ENCODE data around the gene GRM4. TPM values are rescaled to one million over a fixed set of nuclear protein-coding genes. Genes with fewer than 3 reads are reported as not detected.

Gene GRM4
- total RNA-seq, 1 experiment from 2014 or later = not detected

DNA sequence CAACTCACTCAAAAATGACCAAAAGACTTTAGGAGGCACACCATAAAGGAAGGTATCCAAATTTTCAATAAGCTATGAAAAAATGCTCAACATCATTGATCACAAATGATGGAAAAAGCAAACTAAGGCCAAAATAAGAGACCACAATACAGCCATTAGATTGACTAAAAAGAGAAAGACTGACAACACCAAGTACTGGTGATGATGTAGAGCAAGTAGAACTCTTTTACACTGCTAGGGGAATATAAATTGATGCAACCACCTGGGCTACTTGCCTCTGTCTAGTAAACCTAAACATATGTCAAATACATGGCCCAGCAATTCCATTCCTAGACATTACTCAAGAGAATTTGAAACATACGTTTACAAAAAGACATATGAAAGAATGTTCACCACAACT lies 148.6 kb downstream of the GRM4 start:
- Histone ChIP-seq H3K9me3 (ENCODE audit: low read length) (no peaks in the 10 kb centered on the region), H3K9me2 (replicated peaks; ENCODE audit: low read length) (no peaks in the 10 kb centered on the region), H3K27ac (ENCODE audit: low read length) (no peak overlapping the region), H3K4me2 (ENCODE audit: low read length) (no peak overlapping the region), H3F3A (ENCODE audit: low read length, unreplicated experiment) (no peaks in the 10 kb centered on the region), H3K9ac (ENCODE audit: low read length) (no peak overlapping the region), H3K79me2 (ENCODE audit: low read length) (no peaks in the 10 kb centered on the region), H4K20me1 (ENCODE audit: low read length) (no peaks in the 10 kb centered on the region), H3K36me3 (ENCODE audit: low read depth, low read length) (no peaks in the 10 kb centered on the region), H3K4me1 (ENCODE audit: insufficient read depth, low read length) (no peaks in the 10 kb centered on the region), H2AFZ (ENCODE audit: low read length) (no peak overlapping the region), H3K27me3 (ENCODE audit: low read length) (peaks cover 80% of the 10 kb centered on the region), H3K4me3 (ENCODE audit: low read length) (no peak overlapping the region)
- CTCF ChIA-PET = no interaction called here
- ATAC-seq (no peak), DNase-seq (no peak)
- TF ChIP-seq EZH2phosphoT487 (IDR thresholded peaks at IDR 0.05; ENCODE audit: borderline replicate concordance, low read length) (no peak), CTCF (conservative IDR thresholded peaks at IDR 0.05; ENCODE audit: low read depth, low read length) (no peak), EZH2 (IDR thresholded peaks at IDR 0.05; ENCODE audit: low read length, unreplicated experiment) (no peak)
- BruUV-seq (replicated peaks) = no TSS peak
- intact Hi-C loops (cut with micrococcal nuclease) = no loop called here
- POLR2A ChIA-PET (ENCODE audit: unreplicated experiment) = no interaction called here

DNA sequence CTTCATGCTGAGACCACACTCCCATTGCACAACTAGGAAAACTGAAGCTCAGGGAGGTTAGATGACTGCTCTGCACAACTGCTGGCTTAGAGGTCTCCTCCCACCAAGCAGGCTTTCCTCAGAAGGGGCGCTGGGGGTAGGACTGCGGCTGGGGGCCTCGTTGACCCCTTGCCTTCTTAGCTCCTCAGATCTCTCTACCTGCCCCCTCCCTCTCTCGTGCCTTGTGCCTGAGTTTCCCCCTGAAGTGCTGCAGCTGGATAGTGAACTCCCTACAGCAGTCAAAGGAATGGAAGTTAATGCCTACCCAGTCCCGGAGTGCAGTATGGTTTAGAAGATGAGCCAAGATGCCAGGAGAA lies 149.8 kb downstream of the GRM4 start:
- Histone ChIP-seq H3K27me3 (ENCODE audit: low read length) (peaks cover 74% of the 10 kb centered on the region), H3F3A (ENCODE audit: low read length, unreplicated experiment) (no peaks in the 10 kb centered on the region), H3K9me2 (replicated peaks; ENCODE audit: low read length) (no peaks in the 10 kb centered on the region), H3K9ac (ENCODE audit: low read length) (no peak overlapping the region), H3K9me3 (ENCODE audit: low read length) (no peaks in the 10 kb centered on the region), H3K36me3 (ENCODE audit: low read depth, low read length) (no peaks in the 10 kb centered on the region), H3K4me2 (ENCODE audit: low read length) (no peak overlapping the region), H3K27ac (ENCODE audit: low read length) (no peak overlapping the region), H3K4me1 (ENCODE audit: insufficient read depth, low read length) (no peaks in the 10 kb centered on the region), H4K20me1 (ENCODE audit: low read length) (no peaks in the 10 kb centered on the region), H3K79me2 (ENCODE audit: low read length) (no peaks in the 10 kb centered on the region), H3K4me3 (ENCODE audit: low read length) (no peak overlapping the region), H2AFZ (ENCODE audit: low read length) (no peak overlapping the region)
- no peak for TF ChIP-seq EZH2phosphoT487 (IDR thresholded peaks at IDR 0.05; ENCODE audit: borderline replicate concordance, low read length)
- no peak for TF ChIP-seq EZH2 (IDR thresholded peaks at IDR 0.05; ENCODE audit: low read length, unreplicated experiment)
- TF ChIP-seq CTCF (conservative IDR thresholded peaks at IDR 0.05; ENCODE audit: low read depth, low read length) = no peak
- no TSS peak for BruUV-seq (replicated peaks)
- ATAC-seq = no peak
- no peak for DNase-seq
- intact Hi-C loops (cut with micrococcal nuclease) = no loop called here
- ChIA-PET CTCF (no interaction called here), POLR2A (ENCODE audit: unreplicated experiment) (no interaction called here)

DNA sequence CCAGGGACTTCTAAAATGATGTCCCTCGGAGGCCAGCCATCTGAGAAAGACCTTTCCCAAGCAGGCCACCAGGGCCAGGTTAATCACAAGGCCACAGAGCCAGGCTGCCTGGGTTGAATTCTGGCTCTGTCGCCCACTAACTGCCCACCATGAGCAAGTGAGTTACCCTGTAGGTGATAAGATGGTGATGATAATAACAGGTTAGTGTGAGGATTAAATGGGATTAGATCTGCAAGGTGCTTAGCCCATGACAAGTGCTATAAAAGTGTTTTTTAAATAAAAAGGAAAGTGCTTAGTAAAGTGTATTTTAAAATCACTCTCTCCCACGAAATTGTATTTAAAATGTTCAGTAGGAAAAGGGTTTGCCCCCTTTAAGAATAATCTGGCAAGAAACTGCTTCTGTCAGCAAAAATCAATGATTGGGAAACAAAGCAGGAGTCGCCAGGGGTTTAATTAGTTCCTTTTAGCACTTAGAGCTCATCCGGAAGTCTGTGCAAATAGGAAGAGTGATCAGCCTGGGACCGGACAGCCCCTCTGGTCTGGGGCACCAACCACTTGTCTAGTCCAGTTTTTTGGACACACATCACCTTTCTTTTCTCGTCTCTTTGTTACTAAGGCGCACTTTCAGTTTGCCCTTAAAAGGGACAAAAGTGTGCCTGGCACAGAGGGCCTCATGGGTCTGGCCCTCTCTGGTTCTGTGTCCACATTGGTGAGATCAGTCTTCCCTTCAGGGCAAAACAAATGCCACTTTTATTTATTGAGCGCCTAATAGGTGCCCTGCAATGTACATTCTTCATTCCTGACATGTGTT lies 150.4 kb downstream of the GRM4 start:
- intact Hi-C loops (cut with micrococcal nuclease) = no loop called here

More for the DNA sequence above, 150.4 kb downstream of the GRM4 start:
- Histone ChIP-seq H2AFZ (ENCODE audit: low read length) (no peak overlapping the region), H3K27ac (ENCODE audit: low read length) (no peak overlapping the region), H3K9ac (ENCODE audit: low read length) (no peak overlapping the region), H3K36me3 (ENCODE audit: low read depth, low read length) (no peaks in the 10 kb centered on the region), H4K20me1 (ENCODE audit: low read length) (no peaks in the 10 kb centered on the region), H3K4me2 (ENCODE audit: low read length) (no peak overlapping the region), H3K27me3 (ENCODE audit: low read length) (peaks cover 70% of the 10 kb centered on the region), H3K9me3 (ENCODE audit: low read length) (no peaks in the 10 kb centered on the region), H3K4me1 (ENCODE audit: insufficient read depth, low read length) (no peaks in the 10 kb centered on the region), H3K79me2 (ENCODE audit: low read length) (no peaks in the 10 kb centered on the region), H3F3A (ENCODE audit: low read length, unreplicated experiment) (no peaks in the 10 kb centered on the region), H3K9me2 (replicated peaks; ENCODE audit: low read length) (no peaks in the 10 kb centered on the region), H3K4me3 (ENCODE audit: low read length) (no peak overlapping the region)
- no TSS peak for BruUV-seq (replicated peaks)
- DNase-seq (no peak), ATAC-seq (no peak)
- ChIA-PET CTCF (no interaction called here), POLR2A (ENCODE audit: unreplicated experiment) (no interaction called here)
- TF ChIP-seq EZH2phosphoT487 (IDR thresholded peaks at IDR 0.05; ENCODE audit: borderline replicate concordance, low read length) (no peak), CTCF (conservative IDR thresholded peaks at IDR 0.05; ENCODE audit: low read depth, low read length) (no peak), EZH2 (IDR thresholded peaks at IDR 0.05; ENCODE audit: low read length, unreplicated experiment) (no peak)
